HG02623 (cell line): Measurements from ENCODE around the gene TMEM45B.
"Not testable (repeated sequence)": the region's sequence is repeated elsewhere in the genome, so short reads cannot be mapped to it uniquely, and the experiment has no call there.

Experiments
- ATAC-seq: cut with Tn5 transposase; IDR thresholded peaks from one replicate; pipeline ENCODE4 v1.9.1; 2021; ENCODE audit warnings: moderate library complexity; ENCODE audit not compliant: unreplicated experiment

The TMEM45B gene

DNA sequence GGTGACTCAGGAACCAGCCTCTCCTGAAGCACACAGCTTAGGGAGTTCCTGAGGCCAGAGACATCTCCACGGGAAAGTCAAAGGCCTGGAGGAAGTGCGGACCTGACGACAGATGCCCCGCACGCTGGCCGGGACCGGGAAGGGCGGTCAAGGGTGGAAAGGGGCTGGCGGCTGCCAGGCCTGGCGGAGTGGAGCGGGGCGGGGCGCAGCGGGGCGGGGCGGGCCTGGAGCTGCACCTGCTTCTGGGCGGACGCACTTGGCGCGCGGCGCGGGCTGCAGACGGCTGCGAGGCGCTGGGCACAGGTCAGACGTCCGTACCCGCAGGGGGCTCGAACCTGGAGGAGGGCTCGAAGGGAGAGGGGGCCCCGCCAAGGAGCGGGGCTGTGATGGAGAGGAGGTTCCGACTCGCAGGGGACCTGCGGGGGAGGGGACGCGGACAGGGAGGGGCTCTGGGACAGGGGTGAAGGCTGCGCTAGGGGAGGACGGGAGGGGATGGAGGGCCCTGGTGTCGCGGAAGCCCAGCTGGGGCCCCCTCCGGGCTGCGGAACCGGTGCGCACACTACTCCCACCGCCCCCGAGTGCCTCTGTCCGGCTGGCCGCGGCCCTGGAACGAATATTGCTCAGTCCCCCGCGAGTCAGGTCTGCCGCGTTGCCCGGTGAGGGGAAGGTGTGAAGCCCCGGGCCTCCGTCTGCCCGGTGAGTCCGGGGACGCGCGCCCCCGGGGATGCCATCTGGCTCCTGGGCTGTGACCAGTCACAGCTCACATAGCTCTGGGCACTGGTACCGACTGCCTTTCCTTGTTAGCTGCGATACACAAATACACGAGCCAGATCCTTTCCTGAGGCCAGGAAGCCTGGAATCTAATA lies at the start of gene TMEM45B:
Gene TMEM45B, plus strand, starts transcription at position 253 of the 866 bp plus-strand sequence. CDS start 36,635 bp downstream, outside the sequence.
- no peak for ATAC-seq

- ATAC-seq, result no peak
Observed at GRCh38 chr11:129766898-129767604, 48.6 kb upstream of the TMEM45B start.

GRCh38 chr11:129767827-129768226 lies 47.8 kb upstream of the TMEM45B start:
- ATAC-seq, result no peak

DNA sequence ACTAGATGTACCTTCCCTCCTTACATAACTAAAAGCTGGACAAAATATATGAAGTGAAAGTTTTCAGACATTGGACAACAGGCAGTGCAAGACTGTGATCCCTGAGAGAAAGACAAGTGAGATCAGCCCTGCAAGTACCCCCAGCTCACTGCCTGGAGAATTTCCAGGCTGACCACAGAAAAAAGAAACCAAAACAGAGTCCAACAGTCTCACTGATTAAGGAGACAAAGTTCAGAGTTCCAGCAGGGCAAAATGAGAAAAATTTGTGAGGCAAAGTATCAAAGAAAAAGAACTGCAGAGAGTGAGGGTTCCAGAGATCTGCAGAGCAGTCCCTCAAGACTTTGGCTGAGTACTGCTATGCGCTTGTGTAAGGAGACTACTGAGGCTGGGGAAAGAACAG lies 47.3 kb upstream of the TMEM45B start:
- ATAC-seq, result no peak

DNA sequence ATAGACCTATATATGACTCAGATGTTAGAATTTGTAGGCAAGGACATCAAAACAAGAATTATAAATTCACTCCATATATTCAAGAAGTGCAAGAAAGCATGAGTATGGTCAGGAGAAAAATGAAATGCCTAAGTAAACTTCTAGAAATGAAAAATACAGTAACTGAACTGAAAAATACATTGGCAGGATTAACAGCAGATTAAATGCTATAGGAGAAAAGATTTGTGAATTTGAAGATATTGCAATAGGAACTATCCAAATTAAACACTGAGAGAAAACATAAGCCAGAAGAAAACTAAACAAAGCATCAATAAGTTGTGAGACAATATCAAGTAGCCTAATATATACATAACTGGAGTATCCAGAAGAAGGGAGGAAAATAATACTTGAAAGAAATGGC lies 46.6 kb upstream of the TMEM45B start:
- no peak for ATAC-seq

DNA sequence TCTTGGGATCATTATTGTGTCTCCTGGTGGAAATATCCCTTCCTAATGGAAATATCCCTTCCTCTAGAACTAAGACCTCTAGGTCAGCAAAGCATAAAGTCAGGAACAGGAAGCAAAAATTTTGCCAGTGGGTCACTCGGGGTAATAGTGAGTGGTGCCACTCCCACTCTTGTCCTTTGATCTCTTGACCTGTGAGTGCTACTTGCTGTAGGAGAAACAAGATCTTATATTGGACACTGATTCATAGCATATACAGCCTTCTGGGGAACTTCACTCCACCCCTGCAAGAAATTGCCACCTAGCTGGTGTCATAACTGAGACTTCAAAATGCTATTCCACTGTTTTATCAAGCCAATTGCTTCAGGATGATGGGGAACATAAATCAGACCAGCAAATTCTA lies 44.7 kb upstream of the TMEM45B start:
- ATAC-seq, result no peak

GRCh38 chr11:129771456-129771855 lies 44.2 kb upstream of the TMEM45B start:
- not testable (repeated sequence) for ATAC-seq

- no peak for ATAC-seq
Observed at GRCh38 chr11:129778877-129779276, 36.8 kb upstream of the TMEM45B start.

DNA sequence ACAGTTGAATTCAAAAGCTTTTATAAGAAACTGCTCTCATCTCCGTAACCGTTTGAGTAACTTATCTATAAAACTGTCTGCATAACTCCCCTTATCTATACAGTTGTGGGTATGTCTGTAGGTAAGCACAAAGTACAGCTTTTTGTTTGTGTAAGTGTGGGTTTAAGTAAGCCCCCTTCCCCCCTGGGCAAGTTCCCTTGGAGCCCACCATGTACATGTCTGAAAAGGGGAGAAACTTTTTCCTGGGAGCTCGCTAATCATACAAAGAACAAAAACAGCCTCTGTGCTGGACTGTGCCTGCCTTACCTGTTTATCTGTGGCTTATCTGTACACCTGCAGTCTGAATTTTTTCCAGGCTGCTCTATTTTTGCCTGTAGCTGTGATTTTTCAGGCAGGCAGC lies 36.3 kb upstream of the TMEM45B start:
- no peak for ATAC-seq

GRCh38 chr11:129785383-129786111 lies 30.1 kb upstream of the TMEM45B start:
- ATAC-seq, result no peak

DNA sequence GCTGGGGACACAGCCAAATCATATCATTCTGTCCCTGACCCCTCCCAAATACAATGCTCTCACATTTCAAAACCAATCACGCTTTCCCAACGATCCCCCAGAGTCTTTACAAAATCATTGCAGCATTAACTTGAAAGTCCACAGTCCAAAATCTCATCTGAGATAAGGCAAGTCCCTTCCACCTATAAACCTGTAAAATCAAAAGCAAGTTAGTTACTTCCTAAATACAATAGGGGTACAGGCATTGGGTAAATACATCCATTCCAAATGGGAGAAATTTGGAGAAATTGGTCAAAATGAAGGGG lies 29.6 kb upstream of the TMEM45B start:
- not testable (repeated sequence) for ATAC-seq

- no peak for ATAC-seq
Observed at GRCh38 chr11:129787532-129788155, 28.0 kb upstream of the TMEM45B start.

GRCh38 chr11:129788278-129788677 lies 27.4 kb upstream of the TMEM45B start:
- ATAC-seq, result no peak

DNA sequence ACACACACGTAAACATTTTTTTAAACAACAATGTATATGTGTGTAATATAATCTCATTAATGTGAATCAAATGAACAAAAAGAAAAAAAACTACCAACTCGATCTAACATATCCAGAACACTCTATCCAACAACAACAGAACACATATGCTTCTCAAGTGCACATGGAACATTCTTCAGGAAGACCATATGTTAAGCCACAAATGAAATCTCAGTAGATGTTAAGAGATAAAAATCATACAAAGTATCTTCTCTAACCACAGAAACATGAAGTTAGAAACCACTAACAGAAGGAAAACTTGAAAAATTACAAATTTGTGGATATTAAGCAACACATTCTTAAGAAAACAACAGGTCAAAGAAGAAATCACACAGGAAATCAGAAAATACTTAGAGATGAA lies 25.5 kb upstream of the TMEM45B start:
- ATAC-seq, result no peak

GRCh38 chr11:129791515-129791914 lies 24.1 kb upstream of the TMEM45B start:
- no peak for ATAC-seq

DNA sequence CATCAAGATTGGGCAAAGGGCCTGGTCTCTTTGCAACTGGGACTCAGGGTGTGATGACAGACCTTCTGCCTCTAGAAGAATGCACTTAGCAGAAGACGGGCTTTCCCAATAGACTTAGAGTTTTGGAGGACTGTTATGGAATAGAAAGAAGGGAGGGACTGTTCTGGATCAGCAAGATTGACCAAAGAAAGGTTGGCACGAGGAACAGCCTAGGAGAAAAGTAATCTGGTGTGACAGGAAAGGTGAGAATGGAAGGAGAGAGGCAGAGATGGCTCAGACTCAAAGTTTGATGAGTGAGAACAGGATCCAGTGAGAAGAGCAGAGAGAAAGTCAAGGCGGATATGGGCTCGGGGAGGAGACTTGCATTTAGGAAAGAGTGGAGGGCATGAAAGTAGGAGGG lies 23.0 kb upstream of the TMEM45B start:
- no peak for ATAC-seq

DNA sequence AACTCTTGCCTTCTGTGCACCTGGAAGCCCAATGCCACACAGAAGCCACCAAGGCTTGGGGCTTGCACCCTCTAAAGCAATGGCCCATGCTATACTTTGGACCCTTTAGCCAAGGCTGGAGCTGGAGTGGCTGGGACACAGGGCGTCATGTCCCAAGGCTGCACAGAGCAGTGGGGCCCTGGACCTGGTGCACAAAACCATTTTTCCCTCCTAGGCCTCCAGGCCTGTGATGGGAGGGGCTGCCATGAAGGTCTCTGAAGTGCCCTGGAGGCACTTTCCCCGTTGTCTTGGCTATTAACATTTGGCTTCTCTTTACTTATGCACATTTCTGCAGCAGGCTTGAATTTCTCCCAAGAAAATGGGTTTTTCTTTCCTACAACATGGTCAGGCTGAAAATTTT lies 20.6 kb upstream of the TMEM45B start:
- ATAC-seq, result no peak

GRCh38 chr11:129798212-129798611 lies 17.4 kb upstream of the TMEM45B start:
- ATAC-seq, result no peak

DNA sequence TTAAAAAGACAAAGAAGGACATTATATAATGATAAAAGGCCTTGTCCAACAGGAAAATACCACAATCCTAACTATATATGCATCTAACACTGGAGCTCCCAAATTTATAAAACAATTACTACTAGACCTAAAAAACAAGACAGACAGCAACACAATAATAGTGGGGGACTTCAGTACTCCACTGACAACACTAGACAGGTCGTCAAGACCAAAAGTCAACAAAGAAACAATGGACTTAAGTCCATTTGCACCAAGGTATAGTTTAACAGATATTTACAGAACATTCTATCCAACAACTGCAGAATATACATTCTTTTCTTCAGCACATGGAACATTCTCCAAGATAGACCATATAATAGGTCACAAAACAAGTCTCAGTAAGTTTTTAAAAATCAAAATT lies 15.5 kb upstream of the TMEM45B start:
- ATAC-seq, result not testable (repeated sequence)

- no peak for ATAC-seq
Observed at GRCh38 chr11:129800655-129801054, 15.0 kb upstream of the TMEM45B start.

GRCh38 chr11:129803533-129803932 lies 12.1 kb upstream of the TMEM45B start:
- ATAC-seq, result no peak
